ENCODE results near the gene FBN1.

FBN1 gene

DNA sequence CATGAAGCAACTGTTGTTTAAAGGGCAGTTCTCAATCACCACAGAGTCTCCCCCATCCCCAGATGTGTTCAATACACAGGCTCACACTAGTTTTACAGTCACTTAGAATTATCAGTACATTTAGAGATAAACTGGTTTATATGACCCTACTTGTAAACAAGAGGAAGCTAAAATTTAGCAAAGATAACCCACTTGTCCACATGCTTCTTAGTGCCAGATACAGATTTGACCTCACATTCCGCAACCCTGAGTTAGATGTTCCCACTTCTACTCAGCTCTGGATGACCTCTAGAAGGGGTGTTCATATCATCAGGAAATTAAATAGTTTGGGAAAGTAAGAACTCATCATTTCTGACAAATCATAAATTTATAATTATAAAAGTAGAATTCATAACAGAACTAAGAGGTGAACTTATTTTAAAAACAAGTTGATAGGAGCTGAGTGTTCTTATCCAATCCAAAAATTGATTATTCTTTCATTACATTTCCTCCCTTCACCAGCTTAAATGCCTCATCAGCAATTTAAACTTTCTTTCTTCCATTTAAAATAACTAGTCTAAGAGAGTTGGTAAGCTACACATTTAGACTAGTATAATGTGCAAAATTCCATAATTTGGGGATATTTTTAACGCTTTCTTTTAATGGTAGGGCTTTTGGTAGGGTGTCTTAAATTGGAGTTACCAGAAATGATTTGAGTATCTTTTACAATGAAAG, 131.2 kb downstream of the FBN1 start:
- DNase-seq (ENCODE audit: low read depth): no peak

DNA sequence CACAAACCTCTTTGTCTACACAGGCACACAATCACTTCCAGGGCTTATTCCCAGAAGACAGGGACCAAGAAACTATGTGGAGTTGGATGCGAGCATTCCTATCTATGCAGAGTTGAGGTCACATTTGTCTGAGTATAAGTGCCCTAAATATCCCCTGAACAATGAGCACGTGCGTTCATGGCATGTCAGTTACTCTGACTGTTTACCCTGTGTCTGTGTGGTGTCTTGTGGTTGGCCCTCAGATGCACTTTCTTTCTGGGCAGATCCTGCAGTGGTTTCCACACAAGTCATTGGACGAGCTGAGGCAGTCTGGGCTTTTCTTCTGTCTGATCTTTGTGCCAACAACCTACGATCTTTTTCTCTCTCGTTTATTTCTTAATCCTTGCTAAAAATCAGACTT, 134.5 kb downstream of the FBN1 start:
- DNase-seq (ENCODE audit: low read depth): no peak

DNA sequence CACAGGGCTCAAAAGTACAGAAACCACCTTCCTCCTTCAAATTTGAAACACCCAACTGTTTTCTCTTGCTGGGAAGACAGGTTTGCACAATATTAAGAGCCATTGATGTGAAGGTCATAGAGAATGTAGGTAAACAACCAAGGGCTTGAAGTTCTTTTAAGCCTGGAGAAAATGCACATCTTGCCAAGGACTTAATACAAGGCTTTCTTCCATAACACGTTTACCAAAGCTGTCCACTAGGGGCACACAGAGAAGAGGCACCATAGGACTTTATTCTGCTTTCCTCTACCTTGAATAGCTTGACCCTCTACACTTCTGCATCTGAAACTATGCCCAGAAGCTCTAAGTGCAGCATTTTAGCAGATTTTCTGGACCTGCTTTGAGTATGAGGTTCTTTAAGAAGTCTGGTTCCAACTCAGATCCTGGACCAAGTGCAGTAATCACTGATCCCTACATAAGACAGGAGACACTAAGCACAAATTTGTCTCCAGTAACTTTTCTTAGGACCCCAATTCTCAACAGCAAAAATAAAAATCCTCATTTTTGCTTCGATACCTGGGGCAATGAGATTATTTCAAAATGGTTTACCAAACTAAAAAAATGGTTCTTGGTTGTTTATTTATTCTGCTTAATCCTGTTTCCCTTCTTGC, 138.0 kb downstream of the FBN1 start:
- DNase-seq (ENCODE audit: low read depth): no peak

DNA sequence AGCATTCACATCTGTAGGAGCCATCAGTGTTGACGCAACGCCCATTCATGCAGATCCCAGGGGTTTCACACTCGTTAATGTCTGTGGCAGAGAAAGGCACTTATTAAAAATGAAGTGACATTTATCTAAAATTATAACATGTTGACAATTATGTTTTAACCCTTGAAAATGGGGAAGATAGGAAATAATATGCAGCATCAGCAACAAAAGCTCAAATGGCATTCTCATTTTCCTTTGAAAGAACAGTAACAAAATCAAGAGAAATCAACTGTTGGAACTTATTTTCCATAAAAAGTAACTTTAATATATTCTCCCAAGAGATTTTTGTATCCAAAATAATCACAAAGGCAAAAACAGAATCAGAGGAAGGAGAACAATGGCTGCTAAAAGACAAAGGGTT, 140.4 kb downstream of the FBN1 start:
- no peak for DNase-seq (ENCODE audit: low read depth)

DNA sequence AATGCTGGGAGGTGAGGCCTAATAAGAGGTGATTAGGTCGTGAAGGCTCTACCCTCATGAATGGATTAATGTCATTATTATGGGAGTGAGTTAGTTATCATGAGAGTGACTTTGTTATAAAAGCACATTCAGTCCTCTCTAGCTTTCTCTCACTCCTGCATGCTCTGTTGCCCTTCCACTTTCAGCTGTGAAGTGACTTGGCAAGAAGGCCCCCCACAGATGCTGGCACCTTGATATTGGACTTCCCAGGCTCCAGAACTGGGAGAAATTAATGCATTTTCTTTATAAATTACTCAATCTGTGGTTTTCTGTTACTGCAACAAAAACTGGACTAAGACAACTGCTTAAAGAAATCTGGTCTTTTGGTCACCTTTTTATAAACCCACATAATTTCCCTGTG, 144.3 kb downstream of the FBN1 start:
- DNase-seq (ENCODE audit: low read depth): no peak

DNA sequence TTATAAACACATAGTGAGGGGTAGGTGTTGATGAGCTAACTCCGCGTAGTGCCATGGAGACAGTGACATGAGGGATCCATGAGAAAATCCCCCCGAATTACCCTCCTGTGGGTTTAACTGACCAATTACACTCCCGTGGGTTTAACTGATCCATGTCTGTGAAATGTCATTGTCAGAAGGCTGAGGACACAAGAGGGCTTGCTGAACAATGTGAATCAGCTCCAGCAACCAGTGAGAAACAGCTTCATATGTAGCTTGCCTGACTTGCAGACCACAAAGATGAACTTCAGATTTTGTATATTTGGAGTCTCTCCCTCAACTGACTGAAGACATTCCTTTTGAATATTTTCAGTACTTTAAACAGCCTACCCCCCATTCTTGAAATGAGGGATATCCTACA, 144.9 kb downstream of the FBN1 start:
- DNase-seq (ENCODE audit: low read depth): no peak

DNA sequence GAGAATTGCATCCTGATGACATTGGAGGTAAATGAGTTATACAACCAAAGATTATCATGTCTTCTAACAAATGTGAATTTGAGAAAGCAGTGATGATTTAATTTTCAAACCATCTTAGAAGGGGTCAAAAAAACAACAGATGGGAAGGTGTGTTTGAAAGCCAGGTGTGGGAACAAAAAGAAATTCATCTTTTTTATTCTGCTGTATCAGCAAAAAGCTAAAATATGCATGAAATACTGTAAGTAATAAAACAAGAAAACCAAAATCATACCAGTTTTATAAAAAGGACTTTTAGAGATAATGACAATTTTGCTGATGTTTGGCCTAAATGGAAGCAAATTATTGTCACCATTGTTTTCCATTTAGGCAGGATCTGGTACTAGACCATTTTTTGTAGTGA, 145.5 kb downstream of the FBN1 start:
- no peak for DNase-seq (ENCODE audit: low read depth)

DNA sequence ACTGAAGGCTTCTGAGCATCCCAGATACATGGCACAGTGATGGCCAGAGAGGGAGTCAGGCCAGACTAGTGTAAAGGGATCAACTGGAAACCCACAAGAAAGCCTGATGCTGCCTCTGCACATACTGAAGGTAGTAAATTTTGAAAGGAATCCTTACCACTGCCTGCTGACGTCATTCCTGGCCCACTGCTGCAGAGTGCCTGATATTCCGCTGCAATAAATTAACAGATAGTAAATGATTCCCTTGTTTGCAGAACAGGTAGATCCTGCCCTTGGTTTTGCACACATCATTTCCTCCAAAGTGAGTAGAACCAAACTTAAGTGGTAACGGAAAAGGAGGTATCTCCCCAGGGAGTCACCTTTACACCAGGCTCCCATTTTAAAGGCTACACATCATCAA, 146.7 kb downstream of the FBN1 start:
- no peak for DNase-seq (ENCODE audit: low read depth)

DNA sequence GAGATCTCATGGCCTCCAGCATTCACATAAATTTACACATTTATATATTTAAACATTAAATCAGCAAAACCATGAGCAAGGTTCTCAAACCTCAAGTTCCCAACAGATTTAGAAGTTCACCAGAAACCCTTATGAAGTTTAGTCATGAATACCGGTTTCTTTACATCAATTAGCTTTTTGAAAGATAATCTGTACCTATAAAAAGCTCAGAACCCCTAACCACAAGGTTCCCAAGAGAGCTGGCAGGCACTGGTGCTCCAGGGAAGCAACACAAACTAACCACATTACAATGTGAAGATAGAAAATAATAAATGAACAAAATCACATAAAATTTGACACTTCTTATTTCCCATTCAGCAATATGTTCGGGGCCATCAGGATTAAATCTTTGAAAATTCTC, 150.9 kb downstream of the FBN1 start:
- DNase-seq (ENCODE audit: low read depth): no peak

DNA sequence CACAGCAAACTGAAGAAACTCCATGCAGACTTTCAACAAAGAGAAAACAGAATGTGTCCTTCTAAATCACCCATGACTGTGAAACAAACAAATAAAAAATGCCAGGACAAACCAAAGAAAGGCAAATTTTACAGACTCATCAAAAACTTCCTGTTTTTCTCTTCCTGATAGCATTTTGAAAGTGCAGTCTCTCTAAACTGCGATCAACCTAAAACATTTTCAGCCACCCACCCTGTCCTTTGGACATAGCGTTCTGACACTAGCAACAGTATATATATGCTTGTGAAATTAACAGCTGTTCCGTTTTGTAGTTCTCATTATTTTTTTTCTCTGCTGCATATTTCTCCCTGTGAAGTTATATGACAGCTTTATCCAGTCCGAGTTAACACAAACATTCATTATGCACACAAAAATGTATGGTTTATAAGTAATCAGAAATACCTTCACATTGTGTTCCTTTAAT, 151.7 kb downstream of the FBN1 start:
- no peak for DNase-seq (ENCODE audit: low read depth)

DNA sequence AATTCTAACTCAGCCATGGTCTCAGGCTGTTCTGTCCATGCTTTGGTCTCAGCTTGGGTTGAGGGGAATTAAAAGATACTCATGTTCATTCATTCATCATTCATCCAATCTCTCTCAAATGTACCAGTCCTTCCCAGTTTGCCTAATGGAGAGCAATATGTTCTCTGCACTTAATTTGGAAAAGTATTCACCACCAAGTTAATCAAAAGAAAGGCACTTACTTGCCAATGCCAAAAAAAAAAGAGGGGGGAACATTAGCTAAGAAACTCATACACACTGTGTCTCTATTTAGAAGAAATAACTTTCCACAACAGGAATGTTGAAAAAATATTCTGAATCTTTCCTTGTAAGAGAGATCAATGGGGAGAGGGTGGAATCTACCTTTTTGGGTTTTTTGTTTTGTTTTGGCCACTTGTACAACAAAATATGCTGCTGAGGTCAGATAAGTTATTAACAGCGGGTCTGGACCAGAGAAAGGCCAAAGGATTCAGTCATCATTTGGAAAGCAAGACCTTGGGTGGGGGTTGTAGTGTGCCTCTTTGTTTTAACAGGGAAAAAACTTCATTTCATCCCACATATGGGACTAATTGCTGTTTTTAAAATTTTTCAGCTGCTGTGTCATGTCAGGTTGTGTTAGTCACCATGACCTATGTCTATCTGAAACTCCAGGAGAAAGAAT, 152.3 kb downstream of the FBN1 start:
- DNase-seq (ENCODE audit: low read depth): no peak

DNA sequence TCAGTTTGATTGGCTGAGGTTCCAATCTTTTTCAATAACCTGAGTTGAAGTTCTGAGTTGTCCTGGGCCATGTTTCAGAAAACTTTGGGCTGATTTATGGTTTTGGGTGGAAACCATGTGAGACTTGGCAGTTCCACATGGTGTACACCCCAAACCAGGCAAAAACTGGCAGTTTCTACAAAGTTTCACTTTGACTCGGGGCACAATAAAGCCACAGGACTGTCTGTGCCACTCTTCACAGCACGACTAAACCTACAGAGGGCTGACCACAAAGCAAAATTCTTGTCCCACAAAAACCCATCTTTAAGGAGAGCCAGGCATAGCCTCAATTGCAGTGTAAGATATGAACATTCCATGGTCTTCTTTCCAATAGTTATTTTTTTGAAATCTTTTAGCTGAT, 159.3 kb downstream of the FBN1 start:
- DNase-seq (ENCODE audit: low read depth): no peak

DNA sequence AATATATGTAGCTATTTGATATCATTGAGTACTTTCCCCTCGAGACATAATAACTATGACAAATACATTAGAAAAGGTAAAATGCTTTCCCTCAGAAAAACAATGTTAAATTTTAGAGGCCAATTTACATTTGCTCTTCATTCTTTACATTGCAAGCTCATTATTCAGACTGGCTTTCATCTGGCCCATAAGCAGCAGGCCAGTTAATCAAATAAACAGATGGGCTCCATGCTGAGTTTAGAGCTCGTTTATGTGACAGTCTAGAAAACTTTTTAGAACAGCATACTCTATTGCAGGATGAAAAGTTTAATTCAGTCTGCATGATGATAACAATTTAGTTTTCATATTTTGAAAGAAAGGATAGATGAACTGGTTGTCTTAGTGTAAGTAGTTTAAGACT, 163.7 kb downstream of the FBN1 start:
- DNase-seq (ENCODE audit: low read depth): no peak

DNA sequence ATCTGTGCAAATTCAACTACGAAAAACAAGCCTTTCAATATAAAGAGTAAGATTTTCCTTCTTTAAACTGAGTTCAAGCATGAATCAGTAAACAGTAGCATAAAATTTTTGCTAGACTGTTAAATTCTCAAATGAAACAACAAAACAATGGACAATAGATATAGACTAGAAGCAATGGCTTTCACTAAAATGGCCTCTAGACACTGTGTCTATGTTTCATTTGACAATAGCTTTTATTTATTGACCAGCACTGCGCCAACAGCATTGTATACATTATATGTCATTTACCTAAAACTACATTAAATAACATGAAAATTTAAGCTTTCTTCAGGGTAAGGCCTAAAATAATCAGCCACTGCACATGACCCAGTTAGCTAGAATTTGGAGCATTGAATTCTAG, 165.8 kb downstream of the FBN1 start:
- no peak for DNase-seq (ENCODE audit: low read depth)

DNA sequence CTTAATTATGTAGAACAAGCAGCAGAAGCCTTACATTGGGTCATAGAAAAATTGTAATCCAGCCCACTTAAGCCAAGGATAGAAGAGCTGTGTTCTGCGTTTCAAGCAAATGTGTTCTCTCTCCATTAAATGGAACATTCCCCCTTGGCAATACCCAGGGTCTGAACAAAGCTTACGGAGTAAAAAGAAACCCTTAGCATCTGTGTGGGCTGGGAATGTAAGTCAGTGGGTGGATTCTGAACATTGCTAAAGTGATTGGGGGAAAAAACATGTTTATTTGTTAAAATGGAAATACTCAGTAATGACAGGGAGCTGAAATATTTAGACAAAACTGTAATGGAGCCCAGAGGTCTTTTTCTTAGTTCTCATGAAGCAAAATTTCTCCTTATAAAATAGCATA, 166.9 kb downstream of the FBN1 start:
- DNase-seq (ENCODE audit: low read depth): no peak

DNA sequence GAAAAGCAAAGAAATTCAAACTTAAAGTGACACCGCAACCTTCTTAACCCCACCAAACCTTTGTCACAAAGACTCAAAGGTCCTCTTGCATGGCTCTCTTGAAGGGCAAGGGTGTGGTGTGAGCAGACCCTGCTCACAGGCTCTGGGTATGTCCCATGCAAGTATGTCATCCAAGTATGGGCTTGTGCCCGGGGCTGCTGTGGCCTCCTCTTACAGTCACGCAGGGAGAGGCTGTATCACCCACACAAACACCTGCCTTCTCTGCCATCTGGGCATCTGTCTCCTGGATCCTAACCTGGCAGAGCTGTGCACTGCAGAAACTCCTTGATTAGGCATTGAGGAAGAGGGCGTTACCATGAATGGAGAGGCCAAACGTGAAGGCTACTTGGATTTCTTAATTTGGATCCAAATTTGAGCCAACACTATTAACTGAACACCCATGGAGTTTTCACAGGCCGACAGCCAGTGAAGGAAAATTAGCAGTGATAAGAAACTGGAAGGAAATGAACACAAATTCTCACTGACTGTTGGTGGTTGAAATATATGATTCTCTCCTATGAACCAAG, 167.6 kb downstream of the FBN1 start:
- no peak for DNase-seq (ENCODE audit: low read depth)

DNA sequence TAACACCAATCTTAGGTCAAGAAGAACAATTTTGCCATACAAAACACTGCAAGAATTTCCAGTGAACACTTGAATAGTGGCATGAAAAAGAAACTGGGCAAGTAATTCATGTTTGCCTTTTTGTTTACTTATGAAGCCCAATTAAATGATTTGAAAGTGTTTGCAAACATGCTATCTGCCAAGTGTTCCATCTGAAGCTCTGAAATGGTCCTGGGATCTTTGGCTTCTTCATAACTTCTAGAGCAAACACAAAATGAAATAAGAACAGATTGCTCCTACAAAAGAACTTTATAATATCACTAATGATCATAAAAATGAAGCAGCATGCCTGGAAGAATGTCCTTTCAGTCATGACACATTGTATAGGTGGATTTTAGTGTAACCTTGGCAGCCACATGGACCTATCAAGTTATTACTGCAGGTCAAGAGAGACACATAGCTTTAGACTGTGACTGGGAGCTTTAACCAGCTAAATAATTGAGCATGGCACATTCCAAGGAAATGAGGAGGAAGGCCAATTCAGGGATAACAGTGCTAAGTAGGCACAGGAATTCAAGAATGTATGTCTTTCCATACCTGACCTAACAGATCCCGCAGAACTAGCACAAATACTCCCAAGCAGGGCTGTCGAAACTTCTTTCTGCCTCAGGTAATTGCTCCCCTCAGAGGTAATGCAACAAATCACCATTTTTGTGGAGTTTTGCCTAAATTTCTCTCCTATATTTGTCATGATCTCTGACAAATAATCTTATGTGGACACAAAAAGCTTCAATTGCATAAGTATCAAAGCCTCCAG, 169.7 kb downstream of the FBN1 start:
- no peak for DNase-seq (ENCODE audit: low read depth)

DNA sequence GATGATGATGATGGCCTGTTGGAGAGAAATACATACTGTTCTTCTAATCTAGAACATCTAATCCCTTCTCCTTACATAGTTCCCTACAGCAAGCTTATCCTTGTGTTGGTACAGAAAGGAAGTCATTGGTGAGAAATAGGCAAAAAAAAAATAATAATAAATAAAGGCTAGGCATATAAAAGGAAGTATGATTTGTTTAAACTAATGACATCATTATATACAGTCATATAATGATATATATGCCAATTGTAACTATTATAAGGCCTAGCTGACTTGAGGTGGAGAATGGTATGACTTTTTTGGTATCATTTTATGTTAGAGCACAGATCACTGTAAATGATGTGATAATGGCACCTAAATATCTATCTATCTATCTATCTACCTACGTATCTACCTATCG, 171.8 kb downstream of the FBN1 start:
- DNase-seq (ENCODE audit: low read depth): no peak

DNA sequence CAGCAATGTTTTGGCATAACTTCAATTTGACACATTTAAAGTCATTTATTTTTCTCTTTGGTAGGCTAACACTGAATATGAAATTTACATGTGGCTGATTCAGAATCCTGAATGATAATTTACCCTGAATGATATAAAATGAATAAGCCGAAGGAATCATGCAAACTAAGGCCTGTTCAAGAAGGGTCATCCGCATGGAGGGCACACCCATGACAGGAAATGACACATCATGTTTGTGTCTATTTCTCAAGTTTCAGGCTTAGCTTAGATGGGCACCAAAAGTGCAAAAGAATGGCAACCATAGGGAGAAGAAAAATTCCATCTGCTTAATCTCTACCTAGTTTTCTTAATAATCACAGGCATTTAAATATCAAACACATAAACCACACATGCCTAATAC, 172.8 kb downstream of the FBN1 start:
- no peak for DNase-seq (ENCODE audit: low read depth)

DNA sequence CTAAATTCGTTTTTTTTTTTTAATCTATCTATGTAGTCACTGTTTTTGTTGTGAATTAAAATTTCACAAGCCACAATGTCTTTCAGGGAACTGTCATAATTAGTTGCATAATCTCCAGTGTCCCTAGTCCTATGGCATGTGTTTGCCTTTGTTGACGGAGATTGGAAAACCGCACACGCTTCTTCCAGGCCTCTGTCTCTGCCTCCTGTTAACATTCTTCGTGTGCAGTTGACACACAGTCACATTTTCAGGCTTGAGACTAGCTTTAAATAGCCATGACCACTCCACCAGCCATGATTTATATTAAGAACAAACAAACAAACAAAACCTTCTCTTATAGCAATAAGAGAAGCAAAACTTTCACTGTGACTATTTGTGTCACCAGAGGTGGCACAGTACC, 174.4 kb downstream of the FBN1 start:
- DNase-seq (ENCODE audit: low read depth): no peak

DNA sequence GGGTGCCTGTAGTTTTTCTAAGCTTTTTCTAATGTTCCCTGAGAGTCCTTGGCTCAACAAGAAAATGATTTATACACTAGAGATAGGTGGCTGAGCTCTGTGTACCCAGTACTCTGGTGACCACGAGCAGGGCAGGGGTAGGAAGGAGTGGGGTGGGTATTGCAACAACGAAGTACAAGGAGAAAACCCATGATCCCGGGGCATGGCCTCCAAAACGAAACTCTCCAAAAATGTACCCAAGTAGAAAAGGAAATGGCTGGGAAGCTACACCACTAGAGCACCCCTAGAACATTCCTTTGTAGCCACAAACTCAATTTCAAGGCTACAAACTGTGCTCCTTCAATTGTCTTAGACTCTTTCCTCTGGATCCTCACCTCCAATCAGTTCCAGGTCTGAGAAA, 175.4 kb downstream of the FBN1 start:
- DNase-seq (ENCODE audit: low read depth): no peak

DNA sequence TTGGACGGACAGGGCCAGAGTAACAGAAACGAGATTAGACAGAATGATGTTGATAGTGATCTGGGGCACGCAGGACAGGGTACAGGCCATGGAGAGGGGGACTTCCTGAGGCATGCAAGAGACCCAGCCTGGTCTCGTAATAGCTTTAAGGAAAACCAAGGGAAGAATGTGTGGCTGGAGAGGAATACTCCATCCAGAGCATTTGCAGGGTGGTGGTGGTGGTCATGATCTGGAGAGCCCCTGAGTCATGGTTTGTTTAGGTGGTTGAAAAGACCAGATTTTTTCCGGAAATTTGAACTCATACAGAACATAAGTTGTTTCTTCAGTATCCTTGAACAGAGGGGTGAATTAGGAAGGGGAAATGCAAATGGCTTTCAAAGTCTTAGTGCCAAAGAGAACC, 175.8 kb downstream of the FBN1 start:
- DNase-seq (ENCODE audit: low read depth): no peak
